PFSK-1 (cell line): ENCODE results near the gene MRPL52.

Source experiments
- POLR2AphosphoS5 ChIP-seq: IDR thresholded peaks from 2 replicates; pipeline ENCODE4 v1.6.1; 2012; ENCODE audit warnings: low read depth, mild to moderate bottlenecking, control low read depth, low read length, moderate library complexity
- TAF1 ChIP-seq: IDR thresholded peaks from 2 replicates; pipeline ENCODE4 v1.6.1; 2012; ENCODE audit warnings: low read length, control low read depth, borderline replicate concordance; ENCODE audit not compliant: insufficient read depth

GRCh38 chr14:22837114-22837749 is 7.5 kb downstream of the MRPL52 start:
- no peak for TF ChIP-seq POLR2AphosphoS5
- TF ChIP-seq TAF1, result no peak
